Measurements from ENCODE around the gene TP53I11. TPM values are rescaled to one million over a fixed set of nuclear protein-coding genes. Genes with fewer than 3 reads are reported as not detected.
A peak's percentile ranks its signal among the peaks of the same experiment; 100 is the strongest.

TP53I11 gene
- total RNA-seq, 2 donors from 2014 or later: 60.0 to 141 TPM

- no peak overlapping the region for H3K4me3 ChIP-seq
Observed at GRCh38 chr11:44939673-44940395, 10.8 kb downstream of the TP53I11 start.

GRCh38 chr11:44938066-44938691 is 12.5 kb downstream of the TP53I11 start:
- H3K9me3 ChIP-seq: no peaks in the 10 kb centered on the region
- no peak for DNase-seq (ENCODE audit: low spot score)
- TF ChIP-seq CTCF (IDR thresholded peaks at IDR 0.05): no peak
- H3K36me3 ChIP-seq: no peaks in the 10 kb centered on the region
- no peaks in the 10 kb centered on the region for H3K27me3 ChIP-seq (replicated peaks; ENCODE audit: insufficient read depth)
- no peak overlapping the region for H3K4me3 ChIP-seq
- no peaks in the 10 kb centered on the region for H3K4me1 ChIP-seq (ENCODE audit: control insufficient read depth in 1 of 2, low read depth in 2 of 2)
- no peak overlapping the region for H3K27ac ChIP-seq
- ATAC-seq (ENCODE audit: insufficient number of reproducible peaks, low FRiP score, low read depth): no peak

More at GRCh38 chr11:44939673-44940395, 10.8 kb downstream of the TP53I11 start:
- H3K36me3 ChIP-seq: no peaks in the 10 kb centered on the region
- ATAC-seq (ENCODE audit: insufficient number of reproducible peaks, low FRiP score, low read depth): no peak
- no peaks in the 10 kb centered on the region for H3K4me1 ChIP-seq (ENCODE audit: control insufficient read depth in 1 of 2, low read depth in 2 of 2)
- no peak overlapping the region for H3K27ac ChIP-seq
- TF ChIP-seq CTCF (IDR thresholded peaks at IDR 0.05): no peak
- no peaks in the 10 kb centered on the region for H3K9me3 ChIP-seq
- DNase-seq (ENCODE audit: low spot score): no peak
- no peaks in the 10 kb centered on the region for H3K27me3 ChIP-seq (replicated peaks; ENCODE audit: insufficient read depth)

GRCh38 chr11:44936951-44937543 is 13.6 kb downstream of the TP53I11 start:
- no peak overlapping the region for H3K27ac ChIP-seq
- no peaks in the 10 kb centered on the region for H3K27me3 ChIP-seq (replicated peaks; ENCODE audit: insufficient read depth)
- no peak overlapping the region for H3K4me3 ChIP-seq
- H3K4me1 ChIP-seq (ENCODE audit: control insufficient read depth in 1 of 2, low read depth in 2 of 2): no peaks in the 10 kb centered on the region
- DNase-seq (ENCODE audit: low spot score) (no peak), ATAC-seq (ENCODE audit: insufficient number of reproducible peaks, low FRiP score, low read depth) (no peak)
- TF ChIP-seq CTCF (IDR thresholded peaks at IDR 0.05): no peak
- H3K36me3 ChIP-seq: no peaks in the 10 kb centered on the region
- H3K9me3 ChIP-seq: no peaks in the 10 kb centered on the region

- peak; percentile 51 for ATAC-seq (ENCODE audit: insufficient number of reproducible peaks, low FRiP score, low read depth)
- Histone ChIP-seq H3K36me3 (no peaks in the 10 kb centered on the region), H3K4me1 (ENCODE audit: control insufficient read depth in 1 of 2, low read depth in 2 of 2) (no peaks in the 10 kb centered on the region), H3K27ac (no peak overlapping the region), H3K27me3 (replicated peaks; ENCODE audit: insufficient read depth) (no peaks in the 10 kb centered on the region), H3K4me3 (no peak overlapping the region), H3K9me3 (no peaks in the 10 kb centered on the region)
- no peak for DNase-seq (ENCODE audit: low spot score)
- TF ChIP-seq CTCF (IDR thresholded peaks at IDR 0.05): peak; percentile 99
Observed at GRCh38 chr11:44936525-44936924, 14.2 kb downstream of the TP53I11 start.

GRCh38 chr11:44934735-44935250 is 15.9 kb downstream of the TP53I11 start:
- no peak for TF ChIP-seq CTCF (IDR thresholded peaks at IDR 0.05)
- no peaks in the 10 kb centered on the region for H3K36me3 ChIP-seq
- ATAC-seq (ENCODE audit: insufficient number of reproducible peaks, low FRiP score, low read depth): no peak
- no peak overlapping the region for H3K27ac ChIP-seq
- no peaks in the 10 kb centered on the region for H3K27me3 ChIP-seq (replicated peaks; ENCODE audit: insufficient read depth)
- H3K9me3 ChIP-seq: no peaks in the 10 kb centered on the region
- no peak overlapping the region for H3K4me3 ChIP-seq
- DNase-seq (ENCODE audit: low spot score): no peak
- H3K4me1 ChIP-seq (ENCODE audit: control insufficient read depth in 1 of 2, low read depth in 2 of 2): no peaks in the 10 kb centered on the region
